Fibroblast of skin of abdomen (primary cell): ENCODE data around the gene DST.
"Not testable (repeated sequence)": the region's sequence is repeated elsewhere in the genome, so short reads cannot be mapped to it uniquely, and the experiment has no call there.

Experiments
- DNase-seq: peaks from one replicate; pipeline ENCODE4 v3.0.0-alpha.2; 2013

Gene DST

DNA sequence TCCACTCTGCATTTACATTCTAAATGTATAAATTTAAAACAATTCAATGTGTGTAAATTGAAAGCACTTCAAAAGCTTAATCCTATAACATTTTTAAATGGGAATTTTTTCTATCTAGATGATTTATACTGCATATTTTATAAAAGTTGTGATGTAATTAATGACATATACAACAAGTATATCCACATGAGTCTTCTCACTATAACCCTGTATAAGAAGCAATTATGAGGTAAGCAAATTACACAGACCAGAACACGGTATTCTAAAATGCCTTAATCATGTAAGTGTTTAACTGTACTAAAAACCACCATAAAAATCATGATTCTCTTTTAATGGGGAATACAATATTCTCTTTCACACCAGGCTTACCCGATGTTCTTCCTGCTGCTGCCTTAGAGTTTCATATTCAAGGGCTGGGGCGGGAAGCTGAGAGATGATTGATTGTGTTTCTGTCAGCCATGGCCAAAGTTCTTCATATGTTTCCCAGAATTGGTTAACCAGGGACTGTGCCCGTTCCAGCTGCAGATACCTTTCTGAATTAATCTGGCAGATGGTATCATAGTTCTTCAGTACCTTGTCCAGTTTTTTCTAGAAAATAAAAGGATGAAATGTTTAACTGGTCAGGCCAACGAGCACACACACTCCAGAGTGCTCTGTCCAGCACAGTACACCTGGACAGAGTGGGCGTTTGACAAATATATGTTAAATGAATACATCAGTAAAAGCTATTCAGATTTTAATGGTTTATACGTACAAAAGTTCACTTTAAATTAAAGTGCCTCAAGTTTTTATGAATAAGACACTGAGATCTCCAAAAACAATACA, 127.4 kb downstream of the DST start:
- no peak for DNase-seq

DNA sequence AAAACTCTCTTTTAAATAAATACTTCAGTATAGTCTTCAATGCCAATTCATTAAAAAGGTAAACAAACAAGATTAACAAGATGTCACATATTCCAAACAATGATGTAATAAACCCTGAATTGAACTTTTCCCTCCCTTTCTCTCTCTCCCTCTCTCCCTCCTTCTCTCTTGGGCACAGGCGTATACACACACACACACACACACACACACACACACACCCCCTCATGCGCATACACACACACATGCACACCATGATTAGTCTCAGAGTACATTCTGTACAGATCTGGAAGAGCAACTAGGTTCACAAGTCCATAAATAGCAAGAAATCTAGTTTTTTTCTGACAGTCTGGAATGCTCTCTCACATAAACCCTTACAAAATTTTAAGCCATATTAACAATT, 128.3 kb downstream of the DST start:
- no peak for DNase-seq

DNA sequence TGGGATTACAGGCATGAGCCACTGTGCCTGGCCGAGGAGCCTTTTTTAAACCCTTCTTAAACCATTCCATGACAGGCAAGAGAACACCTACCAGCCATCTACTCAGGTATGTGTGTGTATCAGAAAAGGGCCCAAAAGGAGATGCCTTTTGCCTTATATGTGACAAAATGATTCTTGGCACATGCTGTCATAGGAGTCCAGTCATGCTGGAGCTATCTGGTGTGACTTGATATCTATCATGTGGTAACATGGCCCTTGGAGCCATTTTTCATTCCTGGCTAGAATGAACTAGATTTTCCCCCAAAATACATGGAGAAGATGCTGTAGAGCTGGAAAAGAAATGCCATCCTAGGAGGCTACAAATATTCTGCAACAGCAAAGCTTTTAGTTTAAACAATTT, 129.1 kb downstream of the DST start:
- no peak for DNase-seq

DNA sequence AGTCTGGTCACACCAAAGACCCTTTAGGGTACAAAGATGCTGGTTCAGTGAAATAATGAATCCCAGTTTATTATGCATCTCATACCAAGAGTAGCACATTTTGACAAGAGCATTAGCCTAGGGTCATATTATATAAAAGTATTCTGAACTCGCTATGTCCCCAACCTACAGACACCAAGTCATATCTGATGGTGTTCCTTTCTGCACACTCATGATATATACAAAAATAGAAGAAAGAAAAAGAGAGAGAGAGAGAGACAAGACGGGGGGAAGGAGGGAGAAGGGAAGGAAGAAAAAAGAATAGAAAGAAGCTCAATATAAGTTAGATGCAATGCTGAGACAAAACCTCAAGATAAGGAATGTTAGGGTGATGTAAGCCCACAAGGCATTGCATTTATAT, 131.1 kb downstream of the DST start:
- no peak for DNase-seq

DNA sequence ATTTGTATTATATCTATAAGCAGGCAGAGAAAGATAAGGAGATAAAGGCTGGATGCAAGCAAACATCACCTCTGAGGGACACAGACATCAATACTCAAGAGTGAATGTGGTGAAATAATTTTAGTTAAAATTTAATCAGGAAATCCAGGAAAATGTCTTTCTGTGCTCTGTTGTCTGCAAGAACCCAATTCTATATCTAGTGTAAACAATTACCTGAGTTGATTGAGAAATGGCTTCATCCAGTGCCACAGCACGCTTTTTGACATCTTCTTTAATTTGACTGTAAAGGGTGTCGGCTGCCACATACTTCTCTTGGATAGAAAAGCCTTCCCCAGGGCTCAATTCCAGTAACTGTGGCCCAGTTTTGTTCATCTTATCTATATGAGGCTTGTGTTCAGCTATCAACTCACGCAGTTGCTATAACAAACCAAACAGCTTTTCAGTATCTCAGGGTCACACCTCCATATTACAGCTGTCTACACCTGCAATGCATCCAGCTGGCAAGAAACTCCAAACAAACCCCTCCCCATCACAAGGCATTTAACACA, 131.6 kb downstream of the DST start:
- DNase-seq = no peak

DNA sequence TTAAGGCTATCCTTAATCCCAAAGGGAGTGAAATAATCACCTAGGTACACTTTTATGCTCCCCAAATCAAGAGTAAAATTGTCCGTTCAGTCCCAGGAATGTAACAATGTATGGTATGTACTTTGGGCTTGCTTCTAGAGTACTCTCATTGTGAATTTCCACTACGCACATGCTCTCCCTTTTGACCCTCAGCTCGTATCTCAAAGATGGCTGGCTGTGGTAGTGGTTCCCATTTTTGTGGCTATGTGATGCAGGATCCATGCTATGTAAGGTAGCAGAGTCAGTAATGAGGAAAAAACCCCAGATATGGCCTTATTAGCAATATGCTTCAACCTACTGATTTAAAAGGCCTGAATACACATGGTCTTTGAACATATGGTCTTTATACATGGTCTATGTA, 133.7 kb downstream of the DST start:
- no peak for DNase-seq

DNA sequence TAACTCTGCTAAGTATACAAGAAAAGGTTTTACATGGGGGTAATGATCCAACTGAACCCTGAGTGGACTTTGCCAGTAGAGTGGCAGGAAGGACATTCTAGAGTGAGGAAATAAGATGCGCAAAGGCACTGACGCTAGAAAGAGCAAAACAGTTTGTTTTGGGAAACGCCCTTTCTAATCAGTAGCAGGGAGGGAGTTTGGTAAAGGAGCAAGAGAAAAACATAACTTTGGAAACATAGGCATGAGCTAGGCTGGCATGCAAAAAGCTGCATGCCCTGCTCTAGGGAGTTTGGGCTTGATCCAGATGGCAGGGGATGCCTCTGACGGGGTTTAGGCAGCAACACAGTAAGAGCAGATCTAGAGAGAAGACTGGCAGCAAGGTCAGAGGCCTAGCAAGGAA, 135.2 kb downstream of the DST start:
- no peak for DNase-seq

DNA sequence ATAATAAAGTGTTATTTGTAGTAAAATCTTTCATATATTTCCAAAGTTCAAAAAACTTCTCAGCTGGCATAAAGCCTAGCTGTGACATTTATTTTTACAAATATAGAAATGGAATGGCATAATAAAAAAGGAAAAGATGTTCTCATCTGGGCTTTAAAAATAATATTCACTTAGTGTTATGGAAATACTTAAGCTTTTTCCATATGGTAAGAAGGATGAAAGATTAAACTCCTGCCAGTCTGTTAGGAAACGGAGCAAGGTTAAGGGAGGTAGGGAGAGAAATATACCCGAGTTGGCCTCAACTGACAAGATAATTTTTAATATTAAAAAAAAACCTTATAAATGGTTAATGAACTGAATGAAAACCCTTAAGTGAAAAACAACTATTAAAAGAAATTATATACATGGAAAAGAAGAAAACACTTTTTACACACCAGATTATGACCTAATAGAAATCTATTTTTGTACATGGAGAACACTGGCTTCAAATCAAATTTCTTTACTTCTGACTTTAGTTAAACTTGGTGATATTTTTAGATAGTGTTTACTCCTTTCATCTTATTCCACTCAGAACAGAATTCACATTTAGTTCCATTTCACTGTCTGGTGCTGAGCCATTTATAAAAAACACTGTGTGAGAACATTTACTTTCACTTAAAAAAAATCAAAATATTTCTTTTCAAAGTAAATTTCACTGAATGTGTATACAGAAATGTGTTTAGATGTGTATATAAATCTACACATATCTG, 137.0 kb downstream of the DST start:
- no peak for DNase-seq

DNA sequence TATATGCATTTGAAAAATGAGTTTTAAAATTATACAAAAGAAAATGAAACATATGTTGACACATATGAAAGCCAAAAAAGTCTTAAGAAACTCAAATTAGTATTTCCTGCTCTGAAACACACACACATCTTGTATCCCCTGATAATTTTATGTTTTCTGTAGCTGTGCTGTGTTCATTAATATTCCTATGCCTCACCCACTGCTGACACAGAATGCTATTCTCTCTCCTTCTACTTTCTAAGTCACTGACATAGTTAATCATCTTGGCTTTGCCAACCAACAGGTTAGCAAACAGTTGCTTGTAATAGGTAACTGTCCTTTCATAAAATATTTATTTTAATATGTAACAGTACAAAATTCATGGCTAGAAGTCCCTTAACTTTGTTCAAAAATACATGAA, 140.7 kb downstream of the DST start:
- DNase-seq = no peak

DNA sequence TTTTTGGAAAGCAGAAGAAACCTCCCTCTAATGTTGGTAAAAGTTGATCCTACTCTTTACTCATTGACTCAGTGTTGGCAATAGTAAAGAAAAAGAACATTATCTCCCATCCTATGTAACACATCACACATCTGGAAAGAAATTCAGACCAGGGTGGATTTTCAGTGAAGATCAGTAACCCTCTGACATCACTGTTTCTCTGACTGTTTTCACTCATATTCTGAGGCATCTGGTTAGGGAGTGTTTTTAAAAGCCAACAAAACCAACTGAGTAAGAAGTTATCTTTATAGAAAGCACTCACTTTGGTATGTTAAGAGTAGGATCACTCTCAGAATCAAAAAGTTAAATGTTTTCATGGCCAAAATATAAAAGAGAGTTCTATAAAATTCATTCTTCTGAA, 143.6 kb downstream of the DST start:
- DNase-seq = no peak

DNA sequence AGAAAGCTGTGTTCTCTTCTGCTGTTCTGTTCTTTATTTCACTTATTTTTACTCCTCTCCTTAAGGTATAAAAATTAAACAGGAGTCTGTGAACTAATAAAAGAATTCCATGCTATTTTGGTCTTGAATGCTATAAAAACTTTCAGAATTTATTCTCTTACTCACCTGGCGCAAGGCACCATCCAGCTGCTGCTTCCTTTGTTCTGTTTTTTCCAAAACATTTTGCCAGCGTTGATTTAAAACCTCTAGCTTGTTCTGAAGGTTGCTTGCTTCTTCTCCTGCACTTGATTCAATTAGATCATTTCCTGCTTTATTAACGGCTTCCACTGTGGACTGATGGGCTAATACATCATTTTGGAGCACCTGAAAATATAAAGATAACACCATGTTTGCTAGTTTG, 145.0 kb downstream of the DST start:
- DNase-seq = no peak

DNA sequence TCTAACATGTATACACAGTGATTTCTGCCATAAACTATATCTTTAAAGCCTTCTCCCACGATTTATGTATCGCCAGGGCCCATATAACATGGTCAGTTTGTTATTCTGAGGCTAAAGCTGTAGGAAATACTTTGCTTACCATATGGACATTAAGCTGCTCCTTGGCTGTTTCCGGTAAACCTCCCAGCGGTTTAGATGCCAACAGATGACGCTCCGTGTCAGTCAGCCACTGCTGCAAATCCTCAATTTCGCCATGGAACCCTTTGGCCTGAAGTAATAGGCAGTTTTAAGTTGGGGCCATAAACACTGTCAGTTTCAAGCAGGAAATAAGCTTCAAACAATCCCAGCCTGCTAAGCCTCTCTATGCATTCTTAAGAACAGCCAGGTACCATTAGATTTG, 145.4 kb downstream of the DST start:
- no peak for DNase-seq

DNA sequence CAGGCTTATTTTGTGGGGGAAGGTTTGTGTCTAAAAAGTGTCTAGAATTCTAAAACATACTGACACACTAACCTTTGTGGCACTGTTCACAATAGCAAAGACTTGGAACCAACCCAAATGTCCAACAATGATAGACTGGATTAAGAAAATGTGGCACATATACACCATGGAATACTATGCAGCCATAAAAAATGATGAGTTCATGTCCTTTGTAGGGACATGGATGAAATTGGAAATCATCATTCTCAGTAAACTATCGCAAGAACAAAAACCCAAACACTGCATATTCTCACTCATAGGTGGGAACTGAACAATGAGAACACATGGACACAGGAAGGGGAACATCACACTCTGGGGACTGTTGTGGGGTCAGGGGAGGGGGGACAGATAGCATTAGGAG, 146.0 kb downstream of the DST start:
- not testable (repeated sequence) for DNase-seq

DNA sequence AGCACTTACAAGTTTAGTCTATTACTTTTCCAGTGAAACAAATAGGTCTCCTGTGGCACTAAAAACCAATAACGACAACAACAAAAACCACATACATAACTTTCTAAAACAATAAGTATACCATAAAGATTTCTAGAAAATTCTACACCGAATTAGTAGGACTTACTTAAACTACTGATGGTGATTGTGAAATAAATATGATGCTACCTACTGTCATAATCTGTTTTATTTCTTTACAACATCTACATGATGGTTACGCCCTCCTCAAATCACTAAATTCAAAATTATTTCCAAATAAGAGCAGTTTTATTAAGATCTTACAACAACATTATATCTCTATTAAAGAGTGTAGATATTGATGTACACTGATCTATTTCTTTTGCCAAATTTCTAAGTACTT, 147.0 kb downstream of the DST start:
- DNase-seq = no peak

DNA sequence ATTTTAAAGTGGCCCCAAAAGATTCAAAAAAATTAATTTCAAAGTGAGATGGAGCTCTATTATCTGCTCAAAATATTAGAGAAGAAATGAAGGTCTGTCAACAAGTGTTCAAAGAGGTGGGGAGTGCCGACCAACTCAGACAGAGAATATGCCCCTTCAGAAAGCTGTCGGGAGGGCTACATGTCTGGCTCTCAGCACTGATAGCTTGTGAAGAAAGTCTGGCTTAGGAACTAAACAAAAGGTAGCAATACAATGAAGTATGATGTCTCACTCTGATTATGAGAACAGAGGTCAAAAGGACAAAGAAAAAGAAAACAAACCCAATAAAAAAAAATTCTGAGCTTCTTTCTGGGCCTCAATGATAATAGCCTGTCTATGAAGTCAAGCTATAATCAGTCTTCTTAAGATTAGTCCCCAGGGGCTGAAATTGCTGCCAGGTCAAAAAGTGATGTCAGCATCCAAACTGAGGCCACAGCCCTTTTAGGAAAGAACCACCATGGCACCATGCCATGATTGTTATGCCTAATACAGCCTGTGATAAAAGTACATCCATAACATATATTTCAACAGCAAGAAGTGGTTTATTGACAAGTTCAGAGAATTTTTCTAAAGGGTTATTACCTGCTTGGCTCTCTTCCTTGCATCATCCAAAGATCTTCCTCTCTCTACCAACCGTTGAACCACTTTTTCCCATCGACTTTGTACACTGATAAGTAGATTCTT, 150.9 kb downstream of the DST start:
- DNase-seq = peak; percentile 28

DNA sequence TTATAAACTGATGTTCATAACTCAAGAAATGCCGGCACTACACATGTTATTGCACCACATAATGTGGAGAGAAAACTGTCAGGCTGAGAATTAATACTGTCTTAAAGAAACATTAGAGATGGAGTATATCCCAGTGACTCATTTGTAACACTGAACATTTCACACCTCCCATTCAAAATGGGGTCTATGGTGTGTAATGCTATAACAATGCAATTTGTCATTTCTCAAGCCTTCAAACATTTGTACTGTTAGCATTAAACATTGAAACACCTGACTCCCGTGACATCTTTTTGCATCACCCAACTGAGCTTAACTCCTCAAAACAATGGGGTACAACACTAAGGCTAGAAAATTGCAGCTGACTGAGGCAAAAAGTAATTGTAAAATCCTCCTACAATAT, 151.7 kb downstream of the DST start:
- DNase-seq = peak; percentile 78

DNA sequence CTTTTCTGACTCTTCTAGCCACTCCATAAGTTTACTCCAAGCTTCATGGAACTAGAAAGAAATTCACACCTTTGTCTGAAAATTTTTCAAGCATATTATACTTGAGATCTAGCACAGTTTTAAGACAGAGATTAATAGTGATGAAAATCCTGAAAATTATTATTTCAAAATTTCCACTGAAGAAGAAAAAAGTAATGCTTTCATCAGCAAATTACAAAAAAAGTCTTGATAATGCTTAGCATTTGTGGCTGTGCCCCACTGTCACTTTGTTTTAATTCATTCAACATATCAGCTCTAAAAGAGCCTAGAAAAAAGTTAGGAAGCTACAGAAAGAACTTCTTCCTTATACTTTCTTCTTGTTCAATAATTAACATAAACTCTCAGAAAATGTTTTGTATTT, 153.1 kb downstream of the DST start:
- DNase-seq = no peak

DNA sequence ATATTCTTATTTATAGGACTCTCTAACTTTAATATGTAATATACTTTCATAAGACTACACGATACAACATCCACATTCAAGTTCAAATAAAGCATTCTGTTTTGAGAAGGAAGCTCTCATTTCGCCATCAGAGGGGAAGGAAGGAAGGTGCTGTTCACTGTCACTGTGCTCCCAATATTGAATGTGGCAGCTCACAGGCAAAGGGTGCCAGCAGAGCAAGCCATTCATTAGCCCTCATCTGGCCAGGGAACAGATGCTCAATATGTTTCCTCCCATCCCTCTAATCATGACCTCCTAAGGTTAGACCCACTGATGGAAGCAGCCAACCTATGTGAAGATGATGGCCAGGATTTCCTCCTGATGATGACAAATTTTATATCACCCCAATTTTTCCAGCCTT, 154.4 kb downstream of the DST start:
- DNase-seq = no peak

DNA sequence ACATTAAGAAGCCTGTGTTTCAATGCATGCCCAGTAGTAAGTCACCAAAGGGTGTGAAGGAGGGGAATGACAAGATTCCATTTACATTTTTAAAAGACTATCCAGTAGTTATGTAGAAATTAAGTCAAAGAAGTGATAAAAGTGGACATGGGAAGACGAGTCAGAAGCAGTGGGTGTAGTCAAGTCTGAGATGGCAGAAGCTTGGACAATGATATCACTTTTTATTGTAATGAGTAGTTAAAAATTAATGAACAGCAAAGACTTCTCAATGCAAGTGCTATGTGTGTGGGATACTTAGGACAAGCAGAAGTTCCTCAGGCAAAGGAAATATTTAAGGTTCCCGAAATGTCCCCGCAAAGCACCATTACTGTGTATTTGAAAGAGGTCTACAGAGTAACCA, 156.0 kb downstream of the DST start:
- DNase-seq = no peak

DNA sequence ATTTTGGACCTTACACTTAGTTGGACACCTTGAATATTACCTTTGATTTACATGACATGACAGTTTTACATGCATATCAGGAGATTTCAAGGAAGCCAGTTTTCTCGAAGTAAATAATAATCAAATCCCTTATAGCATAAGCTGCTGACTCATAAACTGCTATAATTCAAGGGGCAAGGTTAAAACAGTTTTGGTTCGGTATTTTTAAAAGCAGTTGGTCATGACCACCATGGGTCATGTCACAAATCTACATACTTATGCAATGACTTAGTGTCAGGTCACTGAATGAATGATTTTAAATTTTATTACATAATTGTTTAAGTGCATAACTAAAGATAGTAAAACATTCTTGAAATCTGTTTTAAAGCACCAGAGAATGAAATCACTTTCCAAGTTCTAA, 158.0 kb downstream of the DST start:
- DNase-seq = peak; percentile 48

DNA sequence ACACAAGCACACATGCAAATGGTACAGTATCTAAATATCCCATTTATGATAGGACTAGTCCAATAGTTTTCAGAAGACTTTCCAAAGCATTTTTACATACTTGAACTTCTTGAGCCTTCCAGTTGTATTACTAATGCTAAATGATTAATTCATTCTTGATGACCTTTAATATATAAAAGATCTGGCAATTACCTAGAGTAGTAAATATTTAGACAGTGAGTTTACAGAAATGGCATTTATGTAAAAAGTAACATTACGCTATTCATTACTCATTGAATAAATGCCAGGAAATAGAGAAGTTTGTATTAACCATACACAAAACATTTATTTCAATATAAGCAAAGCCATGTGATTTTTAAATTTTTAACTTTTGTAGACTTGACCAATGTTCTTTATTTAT, 158.8 kb downstream of the DST start:
- DNase-seq = peak; percentile 47

DNA sequence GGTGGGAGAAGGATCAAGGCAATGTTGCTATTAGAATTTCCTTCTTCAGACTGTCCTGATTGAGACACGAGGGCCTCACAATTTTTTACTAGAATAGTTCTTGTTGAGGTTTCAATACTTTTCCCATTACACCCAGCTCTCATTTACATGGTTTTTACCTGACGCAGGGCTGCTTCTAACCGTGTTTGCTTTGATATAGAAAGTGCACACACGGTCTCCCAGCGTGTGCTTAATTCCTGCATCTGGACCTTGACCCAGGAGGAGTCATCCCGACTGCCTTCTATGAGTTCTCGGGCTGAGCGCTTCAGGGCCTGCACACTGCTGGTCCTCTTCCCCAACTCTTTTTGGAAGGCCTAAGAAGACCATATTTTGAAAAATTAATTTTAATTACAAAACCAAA, 160.2 kb downstream of the DST start:
- DNase-seq = no peak

DNA sequence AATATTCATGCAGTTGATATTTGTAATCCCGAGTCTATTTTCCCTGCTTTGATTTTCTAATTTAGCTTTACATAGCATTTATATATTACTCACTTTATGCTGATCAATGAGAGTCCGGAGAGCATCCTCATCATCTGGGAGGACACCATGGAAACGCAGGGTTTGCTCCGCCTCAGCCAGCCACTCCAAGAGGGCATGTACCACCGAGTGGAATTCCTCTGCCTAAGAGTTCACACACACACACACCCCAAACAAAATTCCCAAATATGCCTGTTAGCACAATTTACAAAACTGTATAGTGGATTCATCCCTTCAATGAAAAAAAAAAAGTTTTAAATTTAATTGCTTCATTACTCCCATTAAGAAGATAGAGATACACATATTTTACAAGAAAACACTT, 160.7 kb downstream of the DST start:
- DNase-seq = no peak
